Measurements from ENCODE around the gene HELZ2.

HELZ2 gene

GRCh38 chr20:63532449-63532971 is 41.5 kb downstream of the HELZ2 start:
- DNase-seq (ENCODE audit: low read depth): no peak
- H3K4me3 ChIP-seq (ENCODE audit: low read length): no peak overlapping the region
- no peak for TF ChIP-seq CTCF (conservative IDR thresholded peaks at IDR 0.05; ENCODE audit: low read length)

- no peak overlapping the region for H3K4me3 ChIP-seq (ENCODE audit: low read length)
- no peak for TF ChIP-seq CTCF (conservative IDR thresholded peaks at IDR 0.05; ENCODE audit: low read length)
- DNase-seq (ENCODE audit: low read depth): no peak
Observed at GRCh38 chr20:63531686-63532448, 42.2 kb downstream of the HELZ2 start.

- TF ChIP-seq CTCF (conservative IDR thresholded peaks at IDR 0.05; ENCODE audit: low read length): no peak
- DNase-seq (ENCODE audit: low read depth): no peak
- no peak overlapping the region for H3K4me3 ChIP-seq (ENCODE audit: low read length)
Observed at GRCh38 chr20:63530788-63531160, 43.3 kb downstream of the HELZ2 start.

GRCh38 chr20:63529861-63530787 is 43.9 kb downstream of the HELZ2 start:
- DNase-seq (ENCODE audit: low read depth): no peak
- no peak for TF ChIP-seq CTCF (conservative IDR thresholded peaks at IDR 0.05; ENCODE audit: low read length)
- no peak overlapping the region for H3K4me3 ChIP-seq (ENCODE audit: low read length)

GRCh38 chr20:63529180-63529860 is 44.7 kb downstream of the HELZ2 start:
- no peak for TF ChIP-seq CTCF (conservative IDR thresholded peaks at IDR 0.05; ENCODE audit: low read length)
- no peak for DNase-seq (ENCODE audit: low read depth)

GRCh38 chr20:63527184-63527583 is 46.9 kb downstream of the HELZ2 start:
- no peak for DNase-seq (ENCODE audit: low read depth)
- no peak overlapping the region for H3K4me3 ChIP-seq (ENCODE audit: low read length)
- TF ChIP-seq CTCF (conservative IDR thresholded peaks at IDR 0.05; ENCODE audit: low read length): no peak

More at GRCh38 chr20:63529180-63529860, 44.7 kb downstream of the HELZ2 start:
- H3K4me3 ChIP-seq (ENCODE audit: low read length): no peak overlapping the region

Data from AG10803 (cell line).